NCI-H345 treated with DMSO at 0.1 percent for 48 hours (cell line): ENCODE data around the gene AAGAB.
"Not testable (repeated sequence)": the region's sequence is repeated elsewhere in the genome, so short reads cannot be mapped to it uniquely, and the experiment has no call there.

Source experiments
- DNase-seq: peaks from one replicate; lab custom pipeline; 2025; ENCODE audit not compliant: unreplicated experiment; lab: John Stamatoyannopoulos, UW

Gene AAGAB, protein sequence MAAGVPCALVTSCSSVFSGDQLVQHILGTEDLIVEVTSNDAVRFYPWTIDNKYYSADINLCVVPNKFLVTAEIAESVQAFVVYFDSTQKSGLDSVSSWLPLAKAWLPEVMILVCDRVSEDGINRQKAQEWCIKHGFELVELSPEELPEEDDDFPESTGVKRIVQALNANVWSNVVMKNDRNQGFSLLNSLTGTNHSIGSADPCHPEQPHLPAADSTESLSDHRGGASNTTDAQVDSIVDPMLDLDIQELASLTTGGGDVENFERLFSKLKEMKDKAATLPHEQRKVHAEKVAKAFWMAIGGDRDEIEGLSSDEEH

DNA sequence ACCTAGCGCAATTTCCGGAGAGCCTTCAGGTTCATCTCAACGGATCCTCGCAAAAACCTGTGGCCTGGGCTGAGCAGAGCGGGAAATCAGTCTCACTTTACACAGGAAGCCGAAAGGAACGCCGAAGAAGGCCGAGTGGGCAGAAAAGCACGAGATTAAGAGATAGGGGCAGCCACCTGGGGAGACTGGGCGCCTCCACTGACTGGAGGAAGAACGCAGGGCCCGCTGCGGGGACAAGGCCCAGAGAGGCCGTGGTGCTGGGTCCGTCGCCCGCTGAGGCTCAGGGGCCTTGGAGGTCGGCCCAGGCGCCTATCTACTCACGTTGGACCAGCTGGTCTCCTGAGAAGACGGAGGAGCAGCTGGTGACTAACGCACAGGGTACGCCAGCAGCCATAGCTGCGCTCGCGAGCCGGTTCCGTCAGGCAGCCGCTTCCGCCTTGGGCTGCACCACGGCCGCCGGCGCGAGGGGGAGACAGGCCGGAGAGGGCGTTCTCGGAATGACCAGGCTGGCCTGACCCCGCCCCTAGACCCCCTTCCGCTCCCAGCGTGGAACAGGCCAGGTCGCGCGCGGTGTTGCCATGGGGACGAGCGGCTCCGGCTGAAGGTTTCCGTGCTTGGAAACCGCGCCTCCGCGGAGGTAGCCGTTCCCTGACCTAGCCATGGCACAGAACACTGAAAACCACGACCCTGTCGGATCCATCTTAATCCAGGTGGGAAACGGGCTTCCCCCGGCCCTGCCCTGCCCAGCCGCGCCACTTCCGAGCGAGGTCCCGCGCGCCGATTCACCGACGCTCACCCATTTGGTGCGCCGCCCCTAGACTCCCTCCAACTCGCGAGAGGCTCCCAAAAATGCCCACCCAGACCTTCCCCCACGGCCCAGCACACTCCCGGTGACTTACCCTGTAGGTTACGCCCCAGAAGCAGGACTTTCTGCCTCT lies at the start of gene AAGAB, which contains the start of gene IQCH:
TSS of gene AAGAB (minus strand) at position 424 of the 938 bp plus-strand sequence. CDS start at position 394, 30 bp downstream.
TSS of gene IQCH (plus strand) at position 549 of the 938 bp plus-strand sequence. CDS start at position 660, 111 bp downstream.
- peak; percentile 72 for DNase-seq

GRCh38 chr15:67303490-67304363 lies 49.3 kb upstream of the AAGAB start:
- DNase-seq = no peak

DNA sequence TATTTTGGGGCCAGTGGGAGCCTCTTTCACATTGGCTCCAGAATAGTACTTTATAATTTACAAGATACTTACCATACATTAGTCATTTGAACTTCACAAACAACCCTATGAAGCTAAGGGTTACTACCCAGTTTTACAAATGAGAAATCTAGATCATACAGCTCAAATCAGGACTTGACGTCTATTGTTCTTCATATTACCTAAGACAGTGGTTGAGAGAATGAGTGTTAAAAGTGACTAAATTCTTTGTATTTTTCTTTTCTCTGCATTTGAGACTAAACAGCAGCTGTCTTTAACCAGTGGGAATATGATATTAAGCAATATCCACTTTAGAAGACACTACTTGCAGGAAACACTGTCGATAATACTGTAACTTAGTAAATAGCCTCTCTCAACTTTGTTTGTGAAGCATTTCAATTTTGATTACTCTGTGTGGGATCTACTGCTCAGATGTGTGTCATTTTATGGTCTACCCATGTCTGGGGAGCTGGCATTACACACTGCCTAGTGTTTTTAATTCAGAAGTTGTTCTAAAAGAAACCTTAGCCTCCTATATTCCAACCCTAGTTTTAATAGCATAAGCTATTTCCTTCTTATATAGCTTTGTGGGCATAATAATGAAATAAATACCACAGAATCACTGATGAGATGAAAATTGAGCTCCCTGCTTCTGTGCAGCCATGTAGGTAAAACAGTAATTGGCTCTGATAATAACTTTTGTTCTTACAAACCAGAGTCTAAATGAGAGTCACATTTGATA lies 46.0 kb upstream of the AAGAB start:
- DNase-seq = no peak

- no peak for DNase-seq
Measured at GRCh38 chr15:67296684-67297083, 42.2 kb upstream of the AAGAB start.

GRCh38 chr15:67296188-67296587 lies 41.7 kb upstream of the AAGAB start:
- DNase-seq = no peak

- DNase-seq = no peak
Measured at GRCh38 chr15:67290319-67290718, 35.9 kb upstream of the AAGAB start.

GRCh38 chr15:67286400-67286799 lies 31.9 kb upstream of the AAGAB start:
- DNase-seq = not testable (repeated sequence)

- DNase-seq = not testable (repeated sequence)
Measured at GRCh38 chr15:67285625-67286024, 31.2 kb upstream of the AAGAB start.

- DNase-seq = no peak
Measured at GRCh38 chr15:67281714-67282113, 27.3 kb upstream of the AAGAB start.

DNA sequence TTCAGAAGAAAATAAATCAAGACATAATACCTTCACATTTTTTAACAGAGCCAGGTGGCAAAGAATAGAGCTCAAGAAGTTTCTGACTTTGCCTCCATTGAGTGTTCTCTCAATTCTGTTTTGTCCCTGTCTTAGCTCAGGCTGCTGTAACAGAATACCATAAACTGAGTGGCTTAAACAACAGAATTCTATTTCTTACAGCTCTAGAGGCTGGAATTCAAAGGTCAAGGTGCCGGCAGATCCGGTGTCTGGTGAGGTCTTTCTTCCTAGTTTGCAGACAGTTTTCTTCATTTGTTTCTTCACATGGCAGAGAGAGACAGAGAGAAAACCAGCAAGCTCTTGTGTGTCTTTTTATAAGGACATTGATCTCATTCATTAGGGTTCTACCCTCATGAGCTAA lies 25.8 kb upstream of the AAGAB start:
- no peak for DNase-seq

GRCh38 chr15:67276666-67277065 lies 22.2 kb upstream of the AAGAB start:
- DNase-seq = no peak

GRCh38 chr15:67274236-67274635 lies 19.8 kb upstream of the AAGAB start:
- no peak for DNase-seq

- no peak for DNase-seq
Measured at GRCh38 chr15:67267951-67268941, 13.8 kb upstream of the AAGAB start.

- DNase-seq = no peak
Measured at GRCh38 chr15:67267440-67267839, 13.0 kb upstream of the AAGAB start.

DNA sequence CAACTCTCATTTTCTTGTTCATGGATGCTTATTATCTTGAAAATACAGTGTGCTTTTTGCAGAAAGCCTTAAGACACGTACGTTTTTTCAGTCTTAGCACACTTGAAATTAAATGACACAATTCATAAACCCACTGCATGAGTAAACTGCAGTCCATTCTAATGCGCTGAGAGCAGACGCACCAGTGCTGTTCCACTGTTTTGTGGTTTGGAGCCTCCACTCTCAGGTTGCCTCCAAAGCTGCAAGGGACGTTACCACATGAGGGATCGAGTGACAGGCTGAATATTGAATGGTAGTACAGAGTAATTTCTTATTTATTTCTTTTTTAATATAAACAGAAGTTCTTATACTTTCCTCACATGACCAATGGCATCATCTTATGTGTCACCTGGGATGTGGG lies 12.4 kb upstream of the AAGAB start:
- DNase-seq = no peak

DNA sequence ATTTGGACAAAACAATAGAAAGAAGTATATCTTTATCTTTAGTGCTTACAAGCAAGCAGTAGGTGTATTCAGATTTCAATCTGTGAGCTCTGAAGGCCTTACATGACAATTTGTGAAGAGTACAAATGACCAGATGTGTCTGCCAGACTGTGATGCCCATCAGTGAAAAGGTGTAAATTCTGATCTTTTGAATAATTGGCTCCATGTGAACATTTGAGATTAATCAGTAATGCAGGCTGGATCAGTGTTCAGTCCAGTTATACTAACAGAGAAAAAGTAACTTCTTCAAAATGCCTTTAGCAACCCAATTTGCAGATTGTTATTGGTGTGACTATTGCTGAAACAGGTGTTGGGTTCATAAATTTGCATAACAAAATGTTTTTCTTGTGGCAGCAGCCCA lies 5.3 kb upstream of the AAGAB start:
- no peak for DNase-seq

- DNase-seq = no peak
Measured at GRCh38 chr15:67259379-67259778, 4.9 kb upstream of the AAGAB start.

- not testable (repeated sequence) for DNase-seq
Measured at GRCh38 chr15:67258412-67258811, 4.0 kb upstream of the AAGAB start.

DNA sequence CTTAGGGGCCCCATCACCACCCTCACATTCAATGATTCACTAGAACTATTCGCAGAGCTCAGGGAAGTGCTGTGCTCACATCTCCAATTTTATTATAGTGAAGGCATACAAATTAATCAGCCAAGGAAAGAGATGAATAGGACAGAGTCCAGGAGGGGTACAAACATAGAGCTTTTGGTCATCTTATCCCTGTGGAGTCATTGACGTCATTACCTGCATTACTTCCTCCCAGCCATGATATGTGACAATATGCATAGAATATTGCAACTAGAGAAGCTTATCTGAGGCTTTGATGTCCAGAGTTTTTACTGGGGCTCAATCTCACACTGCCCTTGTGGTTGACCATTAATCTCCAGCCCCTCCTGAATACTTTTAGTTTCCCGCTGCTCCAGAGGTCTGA lies 1.6 kb upstream of the AAGAB start:
- no peak for DNase-seq
